HG03135 (cell line): ENCODE measurements around the gene RABEP2.
"Not testable (repeated sequence)": the region's sequence is repeated elsewhere in the genome, so short reads cannot be mapped to it uniquely, and the experiment has no call there.

ENCODE experiments used
- ATAC-seq: cut with Tn5 transposase; IDR thresholded peaks from one replicate; pipeline ENCODE4 v1.9.1; 2021; ENCODE audit warnings: mild to moderate bottlenecking, moderate library complexity; ENCODE audit not compliant: unreplicated experiment

The RABEP2 gene

DNA sequence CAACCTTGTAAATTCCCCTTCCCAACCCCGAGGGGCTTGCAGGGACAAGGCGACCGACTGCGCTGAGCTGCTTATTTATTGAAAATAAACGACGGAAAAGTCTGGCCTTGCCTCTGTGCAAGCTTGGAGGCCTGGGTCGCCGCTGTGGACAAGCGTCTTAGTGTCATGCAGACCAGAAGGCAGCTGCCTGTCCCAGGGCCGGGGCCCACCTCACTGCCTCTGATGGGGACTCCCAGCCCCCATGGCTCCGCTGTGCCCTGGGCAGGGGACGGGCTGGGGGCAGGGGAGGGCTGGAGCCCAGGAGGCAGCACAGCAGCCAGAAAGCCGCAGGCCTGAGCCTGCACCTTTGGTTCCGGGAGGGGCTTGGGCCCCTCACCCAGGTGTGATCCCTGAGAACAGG, 20.7 kb downstream of the RABEP2 start:
- ATAC-seq: no peak

GRCh38 chr16:28903344-28904042, 21.5 kb downstream of the RABEP2 start:
- no peak for ATAC-seq

DNA sequence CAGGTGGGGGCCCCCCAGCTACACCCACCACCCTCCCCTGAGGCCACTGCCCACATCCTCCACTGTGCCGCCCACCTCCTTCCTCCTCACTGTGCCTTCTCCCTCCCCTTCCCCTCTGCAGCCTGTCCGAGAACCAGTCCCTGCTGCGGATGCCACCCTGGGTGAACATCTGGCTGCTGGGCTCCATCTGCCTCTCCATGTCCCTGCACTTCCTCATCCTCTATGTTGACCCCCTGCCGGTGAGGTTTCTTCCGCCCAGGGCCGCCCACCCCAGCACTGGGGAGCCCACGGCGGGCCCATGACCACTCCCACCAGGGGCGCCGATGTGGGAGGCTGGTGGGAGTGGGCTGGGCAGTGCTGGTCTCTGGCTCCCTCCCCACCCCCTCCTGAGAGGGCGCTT, 22.1 kb downstream of the RABEP2 start:
- no peak for ATAC-seq

DNA sequence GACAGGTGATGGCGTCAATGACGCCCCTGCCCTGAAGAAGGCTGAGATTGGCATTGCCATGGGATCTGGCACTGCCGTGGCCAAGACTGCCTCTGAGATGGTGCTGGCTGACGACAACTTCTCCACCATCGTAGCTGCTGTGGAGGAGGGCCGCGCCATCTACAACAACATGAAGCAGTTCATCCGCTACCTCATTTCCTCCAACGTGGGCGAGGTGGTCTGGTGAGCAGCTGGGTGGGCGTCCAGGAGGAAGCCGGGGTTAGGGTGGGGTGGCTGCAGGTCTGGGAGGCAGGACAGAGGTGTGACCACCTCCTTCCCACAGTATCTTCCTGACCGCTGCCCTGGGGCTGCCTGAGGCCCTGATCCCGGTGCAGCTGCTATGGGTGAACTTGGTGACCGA, 23.2 kb downstream of the RABEP2 start:
- ATAC-seq: no peak

DNA sequence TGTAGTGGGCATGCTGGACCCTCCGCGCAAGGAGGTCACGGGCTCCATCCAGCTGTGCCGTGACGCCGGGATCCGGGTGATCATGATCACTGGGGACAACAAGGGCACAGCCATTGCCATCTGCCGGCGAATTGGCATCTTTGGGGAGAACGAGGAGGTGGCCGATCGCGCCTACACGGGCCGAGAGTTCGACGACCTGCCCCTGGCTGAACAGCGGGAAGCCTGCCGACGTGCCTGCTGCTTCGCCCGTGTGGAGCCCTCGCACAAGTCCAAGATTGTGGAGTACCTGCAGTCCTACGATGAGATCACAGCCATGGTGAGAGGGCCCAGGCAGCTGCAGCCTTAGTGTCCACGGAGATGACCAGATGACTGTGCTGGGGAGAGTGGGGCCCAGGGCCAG, 24.4 kb downstream of the RABEP2 start:
- no peak for ATAC-seq

- no peak for ATAC-seq
Observed at GRCh38 chr16:28899882-28900590, 25.0 kb downstream of the RABEP2 start.

DNA sequence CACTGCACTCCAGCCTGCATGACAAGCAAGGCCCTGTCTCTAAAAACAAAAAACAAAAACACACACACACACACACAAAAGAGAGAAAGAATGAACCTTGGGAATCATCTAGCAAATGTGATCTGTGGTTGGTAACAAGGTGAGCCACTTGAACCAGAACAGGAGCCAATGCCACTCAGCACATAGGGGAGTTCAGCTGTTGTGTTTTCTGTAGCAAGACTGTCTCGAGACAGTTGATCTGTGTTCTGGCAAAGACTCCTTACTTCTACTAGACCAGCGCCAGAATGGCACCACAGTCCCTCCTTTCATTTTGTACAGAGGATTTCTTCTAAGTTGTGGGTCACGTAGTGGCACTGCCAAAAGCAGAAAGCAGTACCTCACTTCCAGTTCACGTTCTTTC, 26.1 kb downstream of the RABEP2 start:
- ATAC-seq: no peak

DNA sequence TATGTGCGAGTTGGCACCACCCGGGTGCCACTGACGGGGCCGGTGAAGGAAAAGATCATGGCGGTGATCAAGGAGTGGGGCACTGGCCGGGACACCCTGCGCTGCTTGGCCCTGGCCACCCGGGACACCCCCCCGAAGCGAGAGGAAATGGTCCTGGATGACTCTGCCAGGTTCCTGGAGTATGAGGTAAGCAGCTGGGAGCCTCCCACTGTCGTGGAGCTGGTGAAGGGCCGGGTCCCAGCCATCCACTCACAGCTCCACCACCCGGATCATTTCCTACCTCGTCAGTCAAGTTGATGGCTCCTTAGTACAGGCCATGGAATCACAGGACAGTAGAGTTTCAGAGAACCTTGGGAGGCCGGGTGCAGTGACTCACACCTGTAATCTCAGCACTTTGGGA, 26.8 kb downstream of the RABEP2 start:
- no peak for ATAC-seq

- no peak for ATAC-seq
Observed at GRCh38 chr16:28897826-28898225, 27.2 kb downstream of the RABEP2 start.

GRCh38 chr16:28895609-28896008, 29.4 kb downstream of the RABEP2 start:
- ATAC-seq: no peak

- no peak for ATAC-seq
Observed at GRCh38 chr16:28893291-28893690, 31.7 kb downstream of the RABEP2 start.

DNA sequence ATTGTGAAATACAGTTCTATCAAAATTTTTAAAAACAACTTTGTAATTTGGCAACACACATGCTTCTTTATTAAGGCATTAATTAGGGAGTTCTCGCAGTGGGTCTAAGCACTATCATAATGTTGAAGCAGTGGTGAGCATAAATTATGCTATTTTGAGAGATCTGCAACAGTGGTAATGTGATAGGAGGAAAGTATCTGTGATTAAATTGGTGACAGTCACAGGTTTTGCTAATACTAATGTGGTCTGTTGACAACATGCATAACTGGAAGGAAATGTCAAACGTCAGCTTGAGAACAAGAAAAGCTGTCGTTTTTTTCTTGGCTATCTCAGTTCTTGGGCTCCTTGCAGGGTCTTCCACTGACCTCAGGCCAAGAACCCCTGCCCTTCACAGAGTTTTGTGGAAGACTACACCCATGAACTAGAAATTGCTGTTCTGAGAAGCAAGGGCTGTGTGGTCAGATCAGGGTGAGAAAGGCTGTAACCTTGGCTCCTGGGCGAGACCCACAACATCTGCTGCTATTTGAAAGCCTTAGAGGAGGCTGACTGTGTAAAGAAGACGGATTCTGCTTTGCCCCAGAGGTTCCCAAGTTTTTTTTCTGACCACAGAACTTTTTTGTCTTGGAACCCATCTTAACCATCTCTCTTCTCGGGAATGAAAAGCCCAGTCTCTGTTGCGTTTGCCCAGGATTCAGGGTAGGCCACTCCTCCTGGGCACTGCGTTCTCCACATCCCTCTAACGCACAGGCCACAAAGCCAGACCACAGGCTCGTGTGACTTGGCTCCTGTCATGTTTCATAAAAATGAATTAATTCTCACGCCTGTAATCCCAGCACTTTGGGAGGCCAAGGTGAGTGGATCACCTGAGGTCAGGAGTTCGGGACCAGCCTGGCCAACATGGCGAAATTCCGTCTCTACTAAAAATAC, 32.8 kb downstream of the RABEP2 start:
- ATAC-seq: no peak

DNA sequence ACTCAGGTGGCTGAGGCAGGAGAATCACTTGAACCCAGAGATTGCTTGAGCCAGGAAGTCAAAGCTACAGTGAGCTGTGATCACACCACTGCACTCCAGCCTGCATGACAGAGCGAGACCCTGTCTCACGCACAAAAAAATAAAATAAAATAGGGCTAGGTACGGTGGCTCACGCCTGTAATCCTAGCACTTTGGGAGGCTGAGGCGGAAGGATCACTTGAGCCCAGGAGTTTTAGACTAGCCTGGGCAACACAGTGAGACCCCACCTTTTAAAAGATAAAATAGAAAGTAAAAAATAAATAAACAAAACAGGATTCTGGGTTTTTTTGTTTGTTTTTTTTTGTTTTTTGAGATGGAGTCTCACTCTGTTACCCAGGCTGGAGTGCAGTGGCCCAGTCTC, 34.7 kb downstream of the RABEP2 start:
- ATAC-seq: not testable (repeated sequence)

- ATAC-seq: no peak
Observed at GRCh38 chr16:28886945-28887344, 38.1 kb downstream of the RABEP2 start.

DNA sequence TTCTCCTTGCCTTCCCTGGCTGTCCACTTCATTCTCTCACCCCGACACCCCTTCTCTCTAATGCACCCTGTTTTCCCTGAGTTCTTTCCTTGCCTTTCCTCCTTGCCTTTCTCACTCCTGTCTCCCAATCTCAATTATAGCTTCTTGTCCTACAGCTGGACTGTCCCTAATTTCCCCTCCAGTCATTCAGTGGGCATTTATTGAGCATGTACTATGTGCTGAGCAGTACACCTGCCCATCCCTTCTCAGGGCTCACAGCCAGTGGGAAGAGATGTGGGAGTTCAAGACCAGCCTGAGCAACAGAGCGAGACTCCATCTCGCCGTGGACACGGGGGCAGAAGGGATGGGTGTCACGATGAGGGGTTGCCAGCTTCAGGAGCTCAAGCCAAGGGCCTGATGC, 41.0 kb downstream of the RABEP2 start:
- no peak for ATAC-seq

DNA sequence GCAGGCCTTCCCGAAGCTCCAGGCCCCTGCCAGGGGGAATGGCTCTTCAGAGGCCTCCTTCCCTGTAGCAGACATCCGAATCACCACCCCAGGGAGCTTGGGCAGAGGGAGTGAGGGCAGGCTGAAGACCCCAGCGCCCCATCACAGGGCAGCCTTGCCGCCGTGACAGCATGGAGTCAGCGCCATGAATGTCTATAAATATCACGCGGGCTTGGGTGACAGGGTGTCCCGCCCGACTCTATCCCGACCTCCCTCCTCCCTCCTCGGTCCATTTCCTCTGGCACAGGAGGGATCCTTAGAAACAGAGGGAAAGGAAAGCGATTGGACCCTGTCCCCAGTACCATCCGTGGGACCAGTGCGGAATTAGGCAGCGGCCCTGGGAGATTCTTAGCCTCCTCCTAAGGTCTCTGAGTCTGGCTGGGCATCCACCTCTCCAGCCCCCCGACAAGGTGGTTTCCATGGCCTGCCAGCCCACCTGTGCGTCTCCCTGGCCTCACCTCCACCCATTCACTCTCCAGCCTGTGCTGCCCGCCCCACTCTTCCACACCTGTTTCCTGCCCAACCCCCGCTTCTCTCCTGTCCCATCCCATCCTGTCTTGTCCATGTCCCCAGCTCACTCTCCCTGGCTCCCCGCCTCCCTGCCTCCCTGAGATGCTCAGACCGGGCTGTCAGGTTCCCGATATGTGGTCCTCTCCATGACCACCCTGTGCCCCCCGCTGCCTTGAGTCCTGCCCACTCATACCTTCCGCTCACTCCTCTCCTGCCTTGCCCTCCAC, 41.6 kb downstream of the RABEP2 start:
- no peak for ATAC-seq

- ATAC-seq: no peak
Observed at GRCh38 chr16:28882551-28883160, 42.4 kb downstream of the RABEP2 start.

GRCh38 chr16:28881565-28881964, 43.5 kb downstream of the RABEP2 start:
- not testable (repeated sequence) for ATAC-seq

GRCh38 chr16:28880955-28881354, 44.1 kb downstream of the RABEP2 start:
- no peak for ATAC-seq

DNA sequence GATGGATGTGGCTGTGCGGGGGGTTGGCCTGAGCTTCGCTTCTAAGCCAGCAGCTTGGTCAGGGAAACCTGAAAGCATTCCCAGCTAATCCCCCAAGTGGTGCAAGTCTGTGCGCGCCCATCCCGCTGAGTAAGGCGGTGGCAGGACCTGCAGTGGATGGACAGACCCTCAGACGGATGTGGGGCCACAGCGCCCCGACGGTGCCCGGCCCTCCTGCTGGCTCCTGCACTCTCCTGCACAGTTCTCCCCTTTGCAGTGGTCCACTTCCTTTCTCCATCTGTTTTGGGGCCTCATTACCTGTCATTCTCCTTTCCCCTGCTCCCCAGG, 44.5 kb downstream of the RABEP2 start:
- no peak for ATAC-seq
